ENCODE data around the gene SEPHS1.

SEPHS1 gene

DNA sequence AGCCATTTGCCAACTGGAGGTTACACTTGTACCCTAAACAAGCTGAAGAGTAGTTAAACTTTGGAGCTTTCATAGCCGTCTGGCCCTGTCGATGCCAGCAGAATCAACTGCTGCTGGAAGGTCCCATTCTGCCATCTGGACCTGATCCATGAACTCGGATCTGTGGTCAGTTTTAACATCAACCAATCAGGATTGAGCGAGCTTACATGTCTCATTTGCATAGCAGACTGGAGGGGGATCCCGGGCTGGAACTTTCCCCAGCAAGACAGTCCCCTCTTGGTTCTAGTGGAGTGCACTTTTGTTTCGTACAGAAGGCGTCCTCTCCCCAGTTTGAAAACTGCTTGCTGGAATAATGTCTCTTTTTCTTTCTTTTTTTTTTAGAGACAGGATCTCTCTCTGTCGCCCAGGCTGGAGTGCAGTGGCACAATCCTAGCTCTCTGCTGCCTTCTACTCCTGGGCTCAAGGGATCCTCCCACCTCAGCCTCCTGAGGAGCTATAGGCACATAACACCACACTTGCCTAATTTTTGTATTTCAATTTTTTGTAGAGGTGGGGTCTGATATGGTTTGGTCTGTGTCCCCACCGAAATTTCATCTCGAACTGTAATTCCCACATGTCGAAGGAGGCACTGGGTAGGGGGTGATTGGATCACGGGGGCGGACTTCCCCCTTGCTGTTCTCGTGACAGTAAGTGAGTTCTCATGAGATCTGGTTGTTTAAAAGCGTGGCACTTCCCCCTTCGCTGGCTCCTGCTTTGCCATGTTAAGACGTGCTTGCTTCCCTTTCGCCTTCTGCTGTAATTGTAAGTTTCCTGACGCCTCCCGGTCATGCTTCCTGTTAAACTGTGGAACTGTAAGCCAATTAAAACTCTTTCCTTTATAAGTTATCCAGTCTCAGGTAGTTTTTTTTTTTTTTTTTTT lies 42.8 kb upstream of the SEPHS1 start:
- no peaks in the 10 kb centered on the region for H3K9me3 ChIP-seq (replicated peaks; ENCODE audit: insufficient read depth, low read length)
- no peak overlapping the region for H3K4me2 ChIP-seq (ENCODE audit: low read depth, low read length)
- H3F3A ChIP-seq (ENCODE audit: insufficient read depth, low read length) = no peaks in the 10 kb centered on the region
- no peaks in the 10 kb centered on the region for H3K36me3 ChIP-seq (replicated peaks; ENCODE audit: insufficient read depth, low read length)
- no peak overlapping the region for H3K27ac ChIP-seq (ENCODE audit: low read length)
- no peaks in the 10 kb centered on the region for H3K27me3 ChIP-seq (replicated peaks; ENCODE audit: insufficient read depth, low read length)
- TF ChIP-seq EZH2phosphoT487 (IDR thresholded peaks at IDR 0.05; ENCODE audit: low read length) (no peak), EZH2 (optimal IDR thresholded peaks at IDR 0.05; ENCODE audit: low read depth, low read length) (no peak), CTCF (IDR thresholded peaks at IDR 0.05; ENCODE audit: low read length) (no peak)
- DNase-seq = no peak
- H2AFZ ChIP-seq (ENCODE audit: low read length) = 0 out of 2 replicates have a peak overlapping the region, but pooled peaks have one; percentile 15
- no peak overlapping the region for H3K9ac ChIP-seq (ENCODE audit: low read length)
- H3K4me1 ChIP-seq (ENCODE audit: low read length) = no peaks in the 10 kb centered on the region
- H3K9me2 ChIP-seq (replicated peaks; ENCODE audit: insufficient read depth, low read length) = no peaks in the 10 kb centered on the region
- no peaks in the 10 kb centered on the region for H4K20me1 ChIP-seq (ENCODE audit: insufficient read depth, low read length)
- H3K79me2 ChIP-seq (ENCODE audit: low read length) = no peaks in the 10 kb centered on the region
- no peak overlapping the region for H3K4me3 ChIP-seq (ENCODE audit: low read length)

GRCh38 chr10:13388478-13389230 lies 40.6 kb upstream of the SEPHS1 start:
- Histone ChIP-seq H3K9ac (ENCODE audit: low read length) (no peak overlapping the region), H3K4me1 (ENCODE audit: low read length) (no peaks in the 10 kb centered on the region), H4K20me1 (ENCODE audit: insufficient read depth, low read length) (no peaks in the 10 kb centered on the region), H3K79me2 (ENCODE audit: low read length) (no peaks in the 10 kb centered on the region), H2AFZ (ENCODE audit: low read length) (no peak overlapping the region), H3F3A (ENCODE audit: insufficient read depth, low read length) (no peaks in the 10 kb centered on the region), H3K9me2 (replicated peaks; ENCODE audit: insufficient read depth, low read length) (no peaks in the 10 kb centered on the region), H3K27ac (ENCODE audit: low read length) (no peak overlapping the region), H3K9me3 (replicated peaks; ENCODE audit: insufficient read depth, low read length) (no peaks in the 10 kb centered on the region), H3K27me3 (replicated peaks; ENCODE audit: insufficient read depth, low read length) (no peaks in the 10 kb centered on the region), H3K36me3 (replicated peaks; ENCODE audit: insufficient read depth, low read length) (no peaks in the 10 kb centered on the region), H3K4me2 (ENCODE audit: low read depth, low read length) (no peak overlapping the region), H3K4me3 (ENCODE audit: low read length) (no peak overlapping the region)
- no peak for DNase-seq
- TF ChIP-seq EZH2 (optimal IDR thresholded peaks at IDR 0.05; ENCODE audit: low read depth, low read length) (no peak), EZH2phosphoT487 (IDR thresholded peaks at IDR 0.05; ENCODE audit: low read length) (no peak), CTCF (IDR thresholded peaks at IDR 0.05; ENCODE audit: low read length) (no peak)

GRCh38 chr10:13386021-13386420 lies 37.9 kb upstream of the SEPHS1 start:
- TF ChIP-seq CTCF (IDR thresholded peaks at IDR 0.05; ENCODE audit: low read length) = no peak
- TF ChIP-seq EZH2phosphoT487 (IDR thresholded peaks at IDR 0.05; ENCODE audit: low read length) = no peak
- TF ChIP-seq EZH2 (optimal IDR thresholded peaks at IDR 0.05; ENCODE audit: low read depth, low read length) = no peak
- no peak overlapping the region for H3K27ac ChIP-seq (ENCODE audit: low read length)
- H3K79me2 ChIP-seq (ENCODE audit: low read length) = no peaks in the 10 kb centered on the region
- no peak for DNase-seq
- H2AFZ ChIP-seq (ENCODE audit: low read length) = no peak overlapping the region
- no peaks in the 10 kb centered on the region for H4K20me1 ChIP-seq (ENCODE audit: insufficient read depth, low read length)
- no peaks in the 10 kb centered on the region for H3K9me3 ChIP-seq (replicated peaks; ENCODE audit: insufficient read depth, low read length)
- no peak overlapping the region for H3K4me3 ChIP-seq (ENCODE audit: low read length)
- no peak overlapping the region for H3K4me2 ChIP-seq (ENCODE audit: low read depth, low read length)
- no peaks in the 10 kb centered on the region for H3K4me1 ChIP-seq (ENCODE audit: low read length)
- H3K9me2 ChIP-seq (replicated peaks; ENCODE audit: insufficient read depth, low read length) = no peaks in the 10 kb centered on the region
- no peaks in the 10 kb centered on the region for H3K27me3 ChIP-seq (replicated peaks; ENCODE audit: insufficient read depth, low read length)
- H3F3A ChIP-seq (ENCODE audit: insufficient read depth, low read length) = no peaks in the 10 kb centered on the region
- no peak overlapping the region for H3K9ac ChIP-seq (ENCODE audit: low read length)
- no peaks in the 10 kb centered on the region for H3K36me3 ChIP-seq (replicated peaks; ENCODE audit: insufficient read depth, low read length)

All from MM.1S (cell line).